PC-3 (cell line): ENCODE results near the gene GTF3C2. TPM values are rescaled to one million over a fixed set of nuclear protein-coding genes. Genes with fewer than 3 reads are reported as not detected.

Source experiments
- ATAC-seq: fragments of 200-7000 bp; cut with Tn5 transposase; 2 replicates; pipeline ENCODE4 v1.9.1; 2020; ENCODE audit warnings: mild to moderate bottlenecking, moderate library complexity
- BruUV-seq: library from RNA; stranded (reverse); fragments of 400-500 nt; replicated peaks from 2 replicates; lab custom pipeline; 2021; lab: Mats Ljungman, UMichigan
- CTCF ChIA-PET: fragments of 300-600 bp; sonication (Branson Sonifier 250); formaldehyde crosslinking; loops from one replicate; lab custom pipeline; 2022; ENCODE audit warnings: antibody characterized with exemption; lab: Charles Lee
- POLR2A ChIA-PET: fragments of 300-600 bp; sonication (Branson Sonifier 250); formaldehyde crosslinking; loops from one replicate; lab custom pipeline; 2022; ENCODE audit warnings: antibody characterized with exemption; ENCODE audit not compliant: unreplicated experiment; lab: Charles Lee
- DNase-seq: peaks from one replicate; pipeline ENCODE4 v3.0.0-alpha.2; 2015
- H2AFZ ChIP-seq: fragments of 300-600 bp; sonication (generic); 2 replicates; pipeline ENCODE4 v1.6.0; 2016; ENCODE audit warnings: antibody characterized with exemption, low read length
- H3F3A ChIP-seq: fragments of 300-600 bp; sonication (generic); one replicate; pipeline ENCODE4 v1.6.0; 2017; ENCODE audit warnings: antibody characterized with exemption, low read length, control low read depth, mild to moderate bottlenecking; ENCODE audit not compliant: unreplicated experiment
- H3K27ac ChIP-seq: fragments of 300-600 bp; sonication (generic); 2 replicates; pipeline ENCODE4 v1.5.1; 2016; ENCODE audit warnings: mild to moderate bottlenecking, low read length
- H3K27me3 ChIP-seq: fragments of 300-600 bp; sonication (generic); 2 replicates; pipeline ENCODE4 v1.6.1; 2016; ENCODE audit warnings: low read length, mixed read lengths
- H3K36me3 ChIP-seq: fragments of 300-600 bp; sonication (generic); 2 replicates; pipeline ENCODE4 v1.6.1; 2016; ENCODE audit warnings: low read depth, mixed run types, low read length, mixed read lengths
- H3K4me1 ChIP-seq: fragments of 300-600 bp; sonication (generic); 2 replicates; pipeline ENCODE4 v1.5.1; 2016; ENCODE audit warnings: low read length; ENCODE audit not compliant: insufficient read depth
- H3K4me2 ChIP-seq: fragments of 300-600 bp; sonication (generic); 2 replicates; pipeline ENCODE4 v1.6.0; 2016; ENCODE audit warnings: low read length
- H3K4me3 ChIP-seq: fragments of 300-600 bp; sonication (generic); 2 replicates; pipeline ENCODE4 v1.5.1; 2016; ENCODE audit warnings: mild to moderate bottlenecking, low read length, mixed read lengths
- H3K79me2 ChIP-seq: fragments of 300-600 bp; sonication (generic); 2 replicates; pipeline ENCODE4 v1.6.1; 2017; ENCODE audit warnings: low read length, mixed read lengths
- H3K9ac ChIP-seq: fragments of 300-600 bp; sonication (generic); 2 replicates; pipeline ENCODE4 v1.6.0; 2016; ENCODE audit warnings: mild to moderate bottlenecking, low read length
- H3K9me2 ChIP-seq: fragments of 300-600 bp; sonication (generic); replicated peaks from 2 replicates; pipeline ENCODE4 v1.6.1; 2016; ENCODE audit warnings: mixed run types, low read length, mixed read lengths
- H3K9me3 ChIP-seq: fragments of 300-600 bp; sonication (generic); 2 replicates; pipeline ENCODE4 v1.6.1; 2016; ENCODE audit warnings: low read length, mixed read lengths
- H4K20me1 ChIP-seq: fragments of 300-600 bp; sonication (generic); 2 replicates; pipeline ENCODE4 v1.6.1; 2016; ENCODE audit warnings: low read length, mixed read lengths
- EZH2 ChIP-seq: fragments of 300-600 bp; sonication (generic); IDR thresholded peaks from one replicate; pipeline ENCODE4 v1.6.1; 2017; ENCODE audit warnings: antibody characterized with exemption, mild to moderate bottlenecking, low read length; ENCODE audit not compliant: unreplicated experiment
- EZH2phosphoT487 ChIP-seq: fragments of 300-600 bp; sonication (generic); IDR thresholded peaks from 2 replicates; pipeline ENCODE4 v1.6.1; 2018; ENCODE audit warnings: mild to moderate bottlenecking, antibody characterized with exemption, low read length, borderline replicate concordance
- intact Hi-C: fragments of 100-400 bp; cut with micrococcal nuclease; formaldehyde crosslinking; loops from 2 replicates; pipeline ENCODE4 v1.9.0; 2023
- total RNA-seq: library from RNA; depleted of rRNA; stranded (reverse); fragments of >200 nt; gene quantifications from 2 replicates; pipeline ENCODE4 v1.2.3, GENCODE V29; 2014
- TF ChIP-seq, protein P1 (sequence below): fragments of 300-600 bp; sonication (generic); conservative IDR thresholded peaks from 2 replicates; pipeline ENCODE4 v1.5.1; 2017; ENCODE audit warnings: antibody characterized with exemption, low read depth, mild to moderate bottlenecking, low read length

The GTF3C2 gene
- total RNA-seq, 1 experiment from 2014 or later = 82.2 TPM

DNA sequence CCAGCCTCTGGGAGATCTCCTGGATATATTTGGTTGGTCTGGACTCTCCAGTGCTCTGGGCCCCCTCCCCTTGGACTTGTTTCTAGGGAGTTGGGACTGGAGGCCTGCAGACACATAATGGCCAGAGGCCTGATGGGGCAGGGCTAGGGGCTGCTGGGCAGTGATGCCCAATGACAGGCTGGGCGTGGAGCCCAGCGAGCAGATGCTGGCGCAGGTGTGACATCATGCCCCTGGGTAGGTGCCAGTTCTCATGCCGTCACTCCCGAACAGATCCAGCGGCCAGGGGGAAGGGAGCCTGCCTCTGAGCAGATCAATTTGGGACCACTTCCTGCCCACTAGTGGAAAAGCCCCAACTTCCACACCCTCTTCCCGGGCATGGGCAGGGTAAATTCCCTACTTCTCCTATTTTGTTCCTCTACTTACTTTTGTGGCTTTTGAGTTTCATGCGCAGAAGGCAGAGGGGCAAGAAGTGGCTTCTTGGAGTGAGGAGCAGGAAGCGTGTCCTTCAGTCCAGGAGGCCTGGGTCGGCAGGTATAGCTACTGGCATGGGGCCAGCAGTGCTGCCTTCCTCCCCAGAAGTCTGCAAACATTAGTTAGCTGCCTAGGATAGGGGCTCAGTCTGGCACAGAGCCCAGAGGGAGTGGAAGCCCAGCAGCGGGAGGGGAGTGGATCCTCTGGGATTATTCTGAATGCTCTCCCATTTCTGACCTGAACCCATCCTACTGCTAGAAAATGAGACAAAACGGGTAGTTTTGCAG is 39.7 kb downstream of the GTF3C2 start:
- Histone ChIP-seq H3K4me3 (no peak overlapping the region), H4K20me1 (no peaks in the 10 kb centered on the region), H2AFZ (no peak overlapping the region), H3K4me2 (no peak overlapping the region), H3K79me2 (peaks cover 5% of the 10 kb centered on the region; the same call in 1 of the 2 replicates), H3K9me2 (no peaks in the 10 kb centered on the region), H3K9ac (no peak overlapping the region), H3K36me3 (no peaks in the 10 kb centered on the region), H3K9me3 (no peaks in the 10 kb centered on the region), H3F3A (no peaks in the 10 kb centered on the region), H3K27ac (no peak overlapping the region), H3K27me3 (no peaks in the 10 kb centered on the region), H3K4me1 (peaks cover 13% of the 10 kb centered on the region)
- ChIA-PET POLR2A (interaction anchor here (0.6 kb wide), 1 partner anchor 141 kb away, joined by 3 read pairs; no protein-coding TSS in a partner anchor), CTCF (no interaction called here)
- TF ChIP-seq EZH2phosphoT487 (no peak), EZH2 (no peak)
- TF ChIP-seq, protein P1, sequence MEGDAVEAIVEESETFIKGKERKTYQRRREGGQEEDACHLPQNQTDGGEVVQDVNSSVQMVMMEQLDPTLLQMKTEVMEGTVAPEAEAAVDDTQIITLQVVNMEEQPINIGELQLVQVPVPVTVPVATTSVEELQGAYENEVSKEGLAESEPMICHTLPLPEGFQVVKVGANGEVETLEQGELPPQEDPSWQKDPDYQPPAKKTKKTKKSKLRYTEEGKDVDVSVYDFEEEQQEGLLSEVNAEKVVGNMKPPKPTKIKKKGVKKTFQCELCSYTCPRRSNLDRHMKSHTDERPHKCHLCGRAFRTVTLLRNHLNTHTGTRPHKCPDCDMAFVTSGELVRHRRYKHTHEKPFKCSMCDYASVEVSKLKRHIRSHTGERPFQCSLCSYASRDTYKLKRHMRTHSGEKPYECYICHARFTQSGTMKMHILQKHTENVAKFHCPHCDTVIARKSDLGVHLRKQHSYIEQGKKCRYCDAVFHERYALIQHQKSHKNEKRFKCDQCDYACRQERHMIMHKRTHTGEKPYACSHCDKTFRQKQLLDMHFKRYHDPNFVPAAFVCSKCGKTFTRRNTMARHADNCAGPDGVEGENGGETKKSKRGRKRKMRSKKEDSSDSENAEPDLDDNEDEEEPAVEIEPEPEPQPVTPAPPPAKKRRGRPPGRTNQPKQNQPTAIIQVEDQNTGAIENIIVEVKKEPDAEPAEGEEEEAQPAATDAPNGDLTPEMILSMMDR = no peak
- no peak for DNase-seq
- no peak for ATAC-seq
- intact Hi-C loops = no loop called here
- BruUV-seq = no TSS peak

DNA sequence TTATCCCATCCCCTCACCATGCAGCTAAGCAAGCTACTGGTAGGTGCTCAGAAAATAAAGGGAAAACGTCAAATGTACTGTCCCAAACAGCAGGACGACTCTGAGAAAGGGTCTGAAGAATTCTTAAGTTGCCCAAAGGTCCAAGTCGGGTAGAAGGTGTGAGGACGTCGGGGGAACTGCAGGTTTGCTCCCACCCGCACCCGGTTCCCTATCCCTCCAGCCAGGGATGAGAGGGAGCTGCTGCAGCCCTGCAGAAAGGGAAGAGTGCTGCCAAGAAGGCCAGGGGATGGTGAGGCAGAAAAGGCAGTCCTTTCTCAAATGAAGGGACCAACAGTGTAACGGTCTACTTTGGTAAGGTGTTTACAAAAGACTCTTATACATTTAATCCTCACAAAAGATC is 41.4 kb downstream of the GTF3C2 start:
- Histone ChIP-seq H3K36me3 (no peaks in the 10 kb centered on the region), H3K9me3 (no peaks in the 10 kb centered on the region), H3K79me2 (no peaks in the 10 kb centered on the region), H2AFZ (no peak overlapping the region), H3K9ac (no peak overlapping the region), H3K4me1 (no peaks in the 10 kb centered on the region), H3K4me3 (no peak overlapping the region), H4K20me1 (no peaks in the 10 kb centered on the region), H3K4me2 (no peak overlapping the region), H3K9me2 (no peaks in the 10 kb centered on the region), H3K27me3 (no peaks in the 10 kb centered on the region), H3F3A (no peaks in the 10 kb centered on the region), H3K27ac (no peak overlapping the region)
- DNase-seq (no peak), ATAC-seq (no peak)
- intact Hi-C loops = no loop called here
- BruUV-seq = no TSS peak
- TF ChIP-seq EZH2phosphoT487 (no peak), EZH2 (no peak)
- TF ChIP-seq, protein P1 = no peak
- ChIA-PET CTCF (no interaction called here), POLR2A (no interaction called here)

- H4K20me1 ChIP-seq = no peaks in the 10 kb centered on the region
- TF ChIP-seq EZH2phosphoT487 (no peak), EZH2 (no peak)
- TF ChIP-seq, protein P1 = no peak
- H3K4me1 ChIP-seq = no peaks in the 10 kb centered on the region
- H3K27me3 ChIP-seq = no peaks in the 10 kb centered on the region
- ChIA-PET POLR2A (no interaction called here), CTCF (no interaction called here)
- no peak for ATAC-seq
- intact Hi-C loops = no loop called here
- no peaks in the 10 kb centered on the region for H3K9me3 ChIP-seq
- H3K9ac ChIP-seq = no peak overlapping the region
- H2AFZ ChIP-seq = no peak overlapping the region
- DNase-seq = no peak
- no peaks in the 10 kb centered on the region for H3K9me2 ChIP-seq
- H3K79me2 ChIP-seq = no peaks in the 10 kb centered on the region
- H3F3A ChIP-seq = no peaks in the 10 kb centered on the region
- no peak overlapping the region for H3K27ac ChIP-seq
- no TSS peak for BruUV-seq
- no peak overlapping the region for H3K4me2 ChIP-seq
- H3K36me3 ChIP-seq = no peaks in the 10 kb centered on the region
- H3K4me3 ChIP-seq = no peak overlapping the region
These were observed 41.9 kb downstream of the GTF3C2 start for GRCh38 chr2:27314709-27315108.
